ENCODE data around the gene OGT. TPM values are rescaled to one million over a fixed set of nuclear protein-coding genes. Genes with fewer than 3 reads are reported as not detected.

OGT gene
- total RNA-seq, 1 donor from 2014 or later, result 287 TPM

DNA sequence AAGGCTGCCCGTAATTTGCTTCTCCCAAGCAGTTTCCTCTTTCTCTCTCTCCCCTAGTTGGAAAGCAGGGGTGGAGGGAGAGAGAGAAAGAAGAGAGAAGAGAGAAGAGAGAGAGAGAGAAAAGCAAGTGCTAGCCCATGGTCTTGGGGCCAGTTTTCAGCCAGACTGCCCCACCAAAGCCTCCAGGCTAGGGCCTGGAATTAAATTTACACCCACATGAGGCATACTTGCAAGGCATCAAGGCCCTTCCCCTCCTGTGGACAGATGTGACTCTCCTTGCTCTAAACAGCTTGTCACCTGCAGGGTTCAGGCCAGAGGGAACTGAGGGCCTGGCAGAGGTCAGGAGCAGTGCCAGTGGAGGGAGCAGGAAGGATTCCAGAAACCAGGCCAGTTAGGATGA, 87.1 kb downstream of the OGT start:
- no peaks in the 10 kb centered on the region for H3K4me1 Mint-ChIP-seq
- no peaks in the 10 kb centered on the region for H3K79me2 ChIP-seq (ENCODE audit: low read depth)
- H4K20me1 ChIP-seq (ENCODE audit: low read depth), result no peaks in the 10 kb centered on the region
- H3K27ac Mint-ChIP-seq, result no peak overlapping the region
- peaks cover 2% of the 10 kb centered on the region for H3K36me3 Mint-ChIP-seq
- no peaks in the 10 kb centered on the region for H3K9me3 ChIP-seq (ENCODE audit: low read depth)
- no peak overlapping the region for H2AFZ ChIP-seq (replicated peaks)
- TF ChIP-seq EZH2 (IDR thresholded peaks at IDR 0.05), result no peak
- TF ChIP-seq, protein P1, sequence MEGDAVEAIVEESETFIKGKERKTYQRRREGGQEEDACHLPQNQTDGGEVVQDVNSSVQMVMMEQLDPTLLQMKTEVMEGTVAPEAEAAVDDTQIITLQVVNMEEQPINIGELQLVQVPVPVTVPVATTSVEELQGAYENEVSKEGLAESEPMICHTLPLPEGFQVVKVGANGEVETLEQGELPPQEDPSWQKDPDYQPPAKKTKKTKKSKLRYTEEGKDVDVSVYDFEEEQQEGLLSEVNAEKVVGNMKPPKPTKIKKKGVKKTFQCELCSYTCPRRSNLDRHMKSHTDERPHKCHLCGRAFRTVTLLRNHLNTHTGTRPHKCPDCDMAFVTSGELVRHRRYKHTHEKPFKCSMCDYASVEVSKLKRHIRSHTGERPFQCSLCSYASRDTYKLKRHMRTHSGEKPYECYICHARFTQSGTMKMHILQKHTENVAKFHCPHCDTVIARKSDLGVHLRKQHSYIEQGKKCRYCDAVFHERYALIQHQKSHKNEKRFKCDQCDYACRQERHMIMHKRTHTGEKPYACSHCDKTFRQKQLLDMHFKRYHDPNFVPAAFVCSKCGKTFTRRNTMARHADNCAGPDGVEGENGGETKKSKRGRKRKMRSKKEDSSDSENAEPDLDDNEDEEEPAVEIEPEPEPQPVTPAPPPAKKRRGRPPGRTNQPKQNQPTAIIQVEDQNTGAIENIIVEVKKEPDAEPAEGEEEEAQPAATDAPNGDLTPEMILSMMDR (IDR thresholded peaks at IDR 0.05), result no peak
- no peak for TF ChIP-seq EZH2phosphoT487 (IDR thresholded peaks at IDR 0.05)
- DNase-seq (ENCODE audit: low spot score), result no peak
- H3K9ac ChIP-seq, result no peak overlapping the region
- H3K4me3 ChIP-seq, result no peak overlapping the region
- no peak overlapping the region for H3K4me3 Mint-ChIP-seq
- H3K9me3 Mint-ChIP-seq, result peaks cover 19% of the 10 kb centered on the region
- no peaks in the 10 kb centered on the region for H3K4me1 ChIP-seq
- H3F3A ChIP-seq (ENCODE audit: low read depth), result no peaks in the 10 kb centered on the region
- H3K27me3 Mint-ChIP-seq (ENCODE audit: insufficient read depth, low read depth), result peaks cover 4% of the 10 kb centered on the region
- H3K27me3 ChIP-seq, result no peaks in the 10 kb centered on the region
- no peak overlapping the region for H3K27ac ChIP-seq
- H3K36me3 ChIP-seq, result no peaks in the 10 kb centered on the region
- no peak overlapping the region for H3K4me2 ChIP-seq

DNA sequence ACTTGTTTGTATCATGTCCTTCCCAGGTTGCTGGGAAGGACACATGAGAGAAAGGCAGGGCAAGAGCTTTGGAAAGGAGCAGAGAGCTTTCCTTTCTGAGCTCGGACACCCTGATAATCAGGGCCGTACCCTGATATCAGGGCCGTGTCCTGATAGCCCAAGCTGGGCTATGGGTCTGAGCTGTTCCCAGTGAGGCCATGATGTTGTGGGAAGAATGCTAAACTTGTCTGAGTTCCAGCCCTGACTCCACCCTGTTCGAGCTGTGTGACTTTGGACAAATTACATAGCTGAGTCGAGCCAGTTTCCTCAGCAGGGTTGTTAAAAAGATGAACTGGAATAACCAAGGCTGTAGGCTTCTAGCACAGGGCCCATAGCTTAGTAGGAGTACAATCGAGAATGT, 88.7 kb downstream of the OGT start:
- H3K36me3 Mint-ChIP-seq, result peaks cover 2% of the 10 kb centered on the region
- no peak overlapping the region for H3K27ac Mint-ChIP-seq
- no peak overlapping the region for H3K4me3 Mint-ChIP-seq
- no peaks in the 10 kb centered on the region for H3K79me2 ChIP-seq (ENCODE audit: low read depth)
- no peaks in the 10 kb centered on the region for H3K9me3 ChIP-seq (ENCODE audit: low read depth)
- H3K36me3 ChIP-seq, result no peaks in the 10 kb centered on the region
- H3K27me3 ChIP-seq, result no peaks in the 10 kb centered on the region
- no peaks in the 10 kb centered on the region for H3K4me1 ChIP-seq
- H3K4me3 ChIP-seq, result no peak overlapping the region
- no peaks in the 10 kb centered on the region for H4K20me1 ChIP-seq (ENCODE audit: low read depth)
- no peaks in the 10 kb centered on the region for H3F3A ChIP-seq (ENCODE audit: low read depth)
- no peaks in the 10 kb centered on the region for H3K4me1 Mint-ChIP-seq
- no peak overlapping the region for H2AFZ ChIP-seq (replicated peaks)
- peaks cover 2% of the 10 kb centered on the region for H3K27me3 Mint-ChIP-seq (ENCODE audit: insufficient read depth, low read depth)
- no peak for DNase-seq (ENCODE audit: low spot score)
- H3K27ac ChIP-seq, result no peak overlapping the region
- H3K4me2 ChIP-seq, result no peak overlapping the region
- no peak overlapping the region for H3K9ac ChIP-seq
- TF ChIP-seq, protein P1 (IDR thresholded peaks at IDR 0.05), result no peak
- no peak for TF ChIP-seq EZH2 (IDR thresholded peaks at IDR 0.05)
- no peak for TF ChIP-seq EZH2phosphoT487 (IDR thresholded peaks at IDR 0.05)
- peaks cover 9% of the 10 kb centered on the region for H3K9me3 Mint-ChIP-seq

DNA sequence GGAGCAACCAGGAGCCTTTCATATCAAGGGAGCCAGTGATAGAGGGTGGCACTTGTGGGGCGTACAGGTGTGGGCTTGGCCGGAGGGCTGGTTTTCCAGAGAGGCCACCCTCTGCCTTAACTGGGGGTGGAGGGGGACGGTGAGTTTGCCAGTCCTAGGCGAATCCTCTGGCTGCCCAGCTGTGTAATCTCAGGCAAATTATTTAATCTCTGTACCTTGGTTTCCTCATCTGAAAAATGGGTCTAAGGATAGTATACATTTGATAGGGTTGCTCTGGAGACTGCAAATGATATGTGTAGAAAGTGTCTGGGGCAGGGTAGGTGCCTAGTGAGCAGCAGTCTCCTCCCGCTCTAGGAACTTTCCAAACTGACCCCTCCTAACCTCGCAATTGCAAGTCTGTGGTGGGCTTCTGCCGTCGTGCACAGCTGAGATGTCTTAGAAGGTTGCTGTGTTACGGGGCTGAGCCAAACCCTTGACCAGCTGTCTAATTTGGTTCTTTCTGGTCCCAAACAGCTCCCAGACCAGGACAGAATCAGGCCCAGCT, 89.2 kb downstream of the OGT start:
- Histone ChIP-seq H3K79me2 (ENCODE audit: low read depth) (no peaks in the 10 kb centered on the region), H3K4me2 (no peak overlapping the region), H4K20me1 (ENCODE audit: low read depth) (no peaks in the 10 kb centered on the region), H2AFZ (replicated peaks) (no peak overlapping the region), H3K4me3 (no peak overlapping the region), H3K9me3 (ENCODE audit: low read depth) (no peaks in the 10 kb centered on the region), H3K4me1 (no peaks in the 10 kb centered on the region), H3K27me3 (no peaks in the 10 kb centered on the region), H3F3A (ENCODE audit: low read depth) (no peaks in the 10 kb centered on the region), H3K36me3 (no peaks in the 10 kb centered on the region), H3K9ac (no peak overlapping the region), H3K27ac (no peak overlapping the region)
- Mint-ChIP-seq H3K9me3 (peaks cover 9% of the 10 kb centered on the region), H3K36me3 (peaks cover 2% of the 10 kb centered on the region), H3K27ac (no peak overlapping the region), H3K4me1 (no peaks in the 10 kb centered on the region), H3K27me3 (ENCODE audit: insufficient read depth, low read depth) (peaks cover 2% of the 10 kb centered on the region), H3K4me3 (no peak overlapping the region)
- TF ChIP-seq EZH2 (IDR thresholded peaks at IDR 0.05) (no peak), EZH2phosphoT487 (IDR thresholded peaks at IDR 0.05) (no peak)
- TF ChIP-seq, protein P1 (IDR thresholded peaks at IDR 0.05), result no peak
- DNase-seq (ENCODE audit: low spot score), result no peak
